Central memory CD8-positive, alpha-beta T cell (primary cell): Measurements from ENCODE around the gene TIAM1.
A peak's percentile ranks its signal among the peaks of the same experiment; 100 is the strongest.
"Not testable (repeated sequence)": the region's sequence is repeated elsewhere in the genome, so short reads cannot be mapped to it uniquely, and the experiment has no call there.

Experiments used
- ATAC-seq: fragments of 150-1000 bp; cut with Tn5 transposase; replicated peaks from 2 replicates; pipeline ENCODE4 v1.10.0; 2022; ENCODE audit warnings: mild to moderate bottlenecking, moderate FRiP score, moderate number of reproducible peaks; ENCODE audit not compliant: poor library complexity, severe bottlenecking; ENCODE audit errors: extremely low read depth
- DNase-seq, 2 donors: peaks; one replicate each; pipeline ENCODE4 v3.0.0; 2021; ENCODE audit warnings: low spot score in 2 of 2
- H3K27ac Mint-ChIP-seq: one replicate; pipeline ENCODE4 v1.8.0; 2022; ENCODE audit warnings: low read depth, mild to moderate bottlenecking, moderate library complexity, mixed read lengths
- H3K27me3 Mint-ChIP-seq: one replicate; pipeline ENCODE4 v1.8.0; 2022; ENCODE audit warnings: mixed read lengths
- H3K36me3 Mint-ChIP-seq: one replicate; pipeline ENCODE4 v1.8.0; 2022; ENCODE audit warnings: mild to moderate bottlenecking, moderate library complexity, mixed read lengths; ENCODE audit not compliant: insufficient read depth
- H3K4me1 Mint-ChIP-seq: one replicate; pipeline ENCODE4 v1.8.0; 2022; ENCODE audit warnings: mixed read lengths
- H3K4me3 Mint-ChIP-seq: one replicate; pipeline ENCODE4 v1.8.0; 2022; ENCODE audit warnings: mild to moderate bottlenecking, moderate library complexity, mixed read lengths
- H3K9me3 Mint-ChIP-seq: one replicate; pipeline ENCODE4 v1.8.0; 2022; ENCODE audit warnings: mixed read lengths

TIAM1 gene

GRCh38 chr21:31251686-31252085 is 92.4 kb downstream of the TIAM1 start:
- Mint-ChIP-seq H3K27ac (no peak overlapping the region), H3K27me3 (no peaks in the 10 kb centered on the region), H3K4me3 (no peak overlapping the region), H3K4me1 (no peaks in the 10 kb centered on the region), H3K36me3 (no peaks in the 10 kb centered on the region), H3K9me3 (no peaks in the 10 kb centered on the region)
- no peak for ATAC-seq
- DNase-seq = no peak

- Mint-ChIP-seq H3K36me3 (no peaks in the 10 kb centered on the region), H3K4me3 (no peak overlapping the region), H3K27me3 (no peaks in the 10 kb centered on the region), H3K27ac (no peak overlapping the region), H3K4me1 (no peaks in the 10 kb centered on the region), H3K9me3 (no peaks in the 10 kb centered on the region)
- DNase-seq = no peak
- no peak for ATAC-seq
Measured at GRCh38 chr21:31248598-31248997, 95.5 kb downstream of the TIAM1 start.

GRCh38 chr21:31243611-31244010 is 100.5 kb downstream of the TIAM1 start:
- ATAC-seq (no peak), DNase-seq (no peak)
- H3K36me3 Mint-ChIP-seq = peaks cover 5% of the 10 kb centered on the region
- no peak overlapping the region for H3K4me3 Mint-ChIP-seq
- H3K4me1 Mint-ChIP-seq = no peaks in the 10 kb centered on the region
- no peaks in the 10 kb centered on the region for H3K27me3 Mint-ChIP-seq
- H3K9me3 Mint-ChIP-seq = peaks cover 11% of the 10 kb centered on the region
- H3K27ac Mint-ChIP-seq = no peak overlapping the region

- Mint-ChIP-seq H3K4me1 (peaks cover 5% of the 10 kb centered on the region), H3K27me3 (peaks cover 11% of the 10 kb centered on the region), H3K36me3 (peaks cover 3% of the 10 kb centered on the region), H3K9me3 (peaks cover 15% of the 10 kb centered on the region), H3K27ac (peak overlapping the region; percentile 26), H3K4me3 (no peak overlapping the region)
- DNase-seq (no peak), ATAC-seq (no peak)
Measured at GRCh38 chr21:31236528-31236927, 107.5 kb downstream of the TIAM1 start.

- peak overlapping the region; percentile 26 for H3K27ac Mint-ChIP-seq
- H3K9me3 Mint-ChIP-seq = peaks cover 12% of the 10 kb centered on the region
- no peaks in the 10 kb centered on the region for H3K36me3 Mint-ChIP-seq
- H3K27me3 Mint-ChIP-seq = peaks cover 17% of the 10 kb centered on the region
- H3K4me1 Mint-ChIP-seq = peaks cover 5% of the 10 kb centered on the region
- no peak overlapping the region for H3K4me3 Mint-ChIP-seq
- ATAC-seq = no peak
- DNase-seq = no peak
Measured at GRCh38 chr21:31235671-31236450, 108.2 kb downstream of the TIAM1 start.

GRCh38 chr21:31234936-31235335 is 109.1 kb downstream of the TIAM1 start:
- ATAC-seq = no peak
- Mint-ChIP-seq H3K9me3 (peaks cover 4% of the 10 kb centered on the region), H3K4me1 (peaks cover 5% of the 10 kb centered on the region), H3K4me3 (no peak overlapping the region), H3K27ac (no peak overlapping the region), H3K27me3 (peaks cover 18% of the 10 kb centered on the region), H3K36me3 (no peaks in the 10 kb centered on the region)
- DNase-seq = no peak

- ATAC-seq (no peak), DNase-seq (no peak)
- Mint-ChIP-seq H3K27ac (no peak overlapping the region), H3K4me1 (peaks cover 5% of the 10 kb centered on the region), H3K27me3 (peaks cover 18% of the 10 kb centered on the region), H3K4me3 (no peak overlapping the region), H3K36me3 (no peaks in the 10 kb centered on the region), H3K9me3 (peaks cover 4% of the 10 kb centered on the region)
Measured at GRCh38 chr21:31233711-31234110, 110.3 kb downstream of the TIAM1 start.

- Mint-ChIP-seq H3K4me3 (no peak overlapping the region), H3K27me3 (peaks cover 18% of the 10 kb centered on the region), H3K36me3 (no peaks in the 10 kb centered on the region), H3K27ac (no peak overlapping the region), H3K4me1 (peaks cover 5% of the 10 kb centered on the region), H3K9me3 (peaks cover 4% of the 10 kb centered on the region)
- DNase-seq = no peak
- ATAC-seq = no peak
Measured at GRCh38 chr21:31232344-31232743, 111.7 kb downstream of the TIAM1 start.

GRCh38 chr21:31230937-31231336 is 113.1 kb downstream of the TIAM1 start:
- no peaks in the 10 kb centered on the region for H3K36me3 Mint-ChIP-seq
- H3K9me3 Mint-ChIP-seq = peaks cover 4% of the 10 kb centered on the region
- peaks cover 18% of the 10 kb centered on the region for H3K27me3 Mint-ChIP-seq
- DNase-seq (no peak), ATAC-seq (no peak)
- no peaks in the 10 kb centered on the region for H3K4me1 Mint-ChIP-seq
- H3K27ac Mint-ChIP-seq = no peak overlapping the region
- no peak overlapping the region for H3K4me3 Mint-ChIP-seq

- not testable (repeated sequence) for H3K27me3 Mint-ChIP-seq, H3K4me1 Mint-ChIP-seq, ATAC-seq, H3K36me3 Mint-ChIP-seq, DNase-seq, H3K4me3 Mint-ChIP-seq, H3K27ac Mint-ChIP-seq, H3K9me3 Mint-ChIP-seq
Measured at GRCh38 chr21:31228723-31229122, 115.3 kb downstream of the TIAM1 start.

- no peaks in the 10 kb centered on the region for H3K27me3 Mint-ChIP-seq
- no peak overlapping the region for H3K4me3 Mint-ChIP-seq
- no peaks in the 10 kb centered on the region for H3K9me3 Mint-ChIP-seq
- no peaks in the 10 kb centered on the region for H3K4me1 Mint-ChIP-seq
- H3K36me3 Mint-ChIP-seq = no peaks in the 10 kb centered on the region
- H3K27ac Mint-ChIP-seq = no peak overlapping the region
- DNase-seq (no peak), ATAC-seq (no peak)
Measured at GRCh38 chr21:31225713-31226112, 118.3 kb downstream of the TIAM1 start.

GRCh38 chr21:31222142-31222541 is 121.9 kb downstream of the TIAM1 start:
- H3K27ac Mint-ChIP-seq = no peak overlapping the region
- H3K4me3 Mint-ChIP-seq = no peak overlapping the region
- H3K27me3 Mint-ChIP-seq = no peaks in the 10 kb centered on the region
- no peak for DNase-seq
- H3K36me3 Mint-ChIP-seq = no peaks in the 10 kb centered on the region
- no peak for ATAC-seq
- no peaks in the 10 kb centered on the region for H3K4me1 Mint-ChIP-seq
- no peaks in the 10 kb centered on the region for H3K9me3 Mint-ChIP-seq

- H3K9me3 Mint-ChIP-seq = no peaks in the 10 kb centered on the region
- no peak overlapping the region for H3K4me3 Mint-ChIP-seq
- ATAC-seq (no peak), DNase-seq (no peak)
- H3K4me1 Mint-ChIP-seq = no peaks in the 10 kb centered on the region
- no peak overlapping the region for H3K27ac Mint-ChIP-seq
- H3K36me3 Mint-ChIP-seq = no peaks in the 10 kb centered on the region
- H3K27me3 Mint-ChIP-seq = no peaks in the 10 kb centered on the region
Measured at GRCh38 chr21:31221043-31221442, 123.0 kb downstream of the TIAM1 start.
